Sigmoid colon (tissue), 4 donors: Measurements from ENCODE around the gene MTSS2.

ENCODE experiments used
- EP300 ChIP-seq, 4 donors: sonication (generic); formaldehyde crosslinking; IDR thresholded peaks; one replicate each; pipeline ENCODE4 v1.6.1; 2017; ENCODE audit warnings: antibody characterized with exemption in 4 of 4
- POLR2A ChIP-seq, 2 donors: fragments of 450-650 bp; IDR thresholded peaks; one replicate each; pipeline ENCODE4 v1.6.1; 2016; ENCODE audit warnings: antibody characterized with exemption in 2 of 2, mild to moderate bottlenecking in 2 of 2, moderate library complexity in 2 of 2
- POLR2AphosphoS5 ChIP-seq, 4 donors: sonication (generic); formaldehyde crosslinking; IDR thresholded peaks; one replicate each; pipeline ENCODE4 v1.6.1; 2017; ENCODE audit warnings: antibody characterized with exemption in 4 of 4
- TF ChIP-seq, protein P1 (sequence below), 4 experiments: fragments of 450-650 bp in 3 of 4; fragments of 200-600 bp in 1 of 4; IDR thresholded peaks; one replicate each; pipeline ENCODE4 v1.5.1; 2016 to 2019; ENCODE audit warnings: antibody characterized with exemption in 4 of 4, mild to moderate bottlenecking in 3 of 4, moderate library complexity in 2 of 4

DNA sequence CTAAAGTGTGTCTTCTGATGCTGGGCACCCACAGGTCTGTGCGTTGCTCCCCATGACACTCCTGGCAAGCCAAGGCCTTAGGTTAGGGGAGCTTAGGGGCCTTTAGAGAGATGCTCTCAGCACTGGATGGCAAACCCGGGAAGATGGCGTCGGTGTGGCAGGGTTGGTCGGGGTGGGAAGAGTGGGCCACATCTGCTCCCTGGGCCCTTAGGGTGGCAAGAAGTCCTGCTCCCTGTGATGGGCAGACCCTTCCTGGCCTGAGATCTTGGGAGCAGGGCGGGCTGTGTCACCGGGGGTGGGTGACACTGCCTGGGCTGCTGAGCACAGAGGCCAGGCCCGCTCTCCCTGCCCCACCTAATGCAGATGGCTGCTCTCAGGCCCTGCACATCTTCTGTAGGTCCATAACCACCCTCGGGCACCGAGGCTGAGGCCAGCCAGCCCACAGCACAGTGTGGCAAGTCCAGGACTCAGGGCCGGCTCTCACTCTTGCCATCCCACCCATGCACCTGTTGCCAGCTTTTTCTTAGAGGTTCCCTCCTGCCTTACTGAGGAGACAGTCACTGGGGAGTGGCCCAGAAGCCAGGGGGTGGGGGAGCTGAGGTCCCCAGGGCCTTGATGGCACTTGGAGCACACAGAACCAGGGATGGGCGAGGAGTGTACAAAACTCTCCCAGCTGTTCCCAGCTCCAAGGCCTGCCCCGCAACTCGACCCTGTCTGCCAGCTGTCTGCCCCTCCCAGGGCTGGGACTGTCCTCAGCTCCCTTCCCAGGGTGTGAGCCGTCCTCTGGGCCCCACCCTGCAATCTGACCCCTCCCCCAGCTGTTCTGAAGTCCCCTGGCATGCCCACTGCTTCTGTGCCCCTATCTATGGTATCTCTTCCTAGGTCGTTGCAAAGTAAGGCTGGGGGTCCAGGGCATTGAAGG is 4.4 kb upstream of the MTSS2 start:
- TF ChIP-seq POLR2A (IDR thresholded peaks at IDR 0.05) (no peak), POLR2AphosphoS5 (IDR thresholded peaks at IDR 0.05) (no peak), EP300 (IDR thresholded peaks at IDR 0.05) (no peak)
- TF ChIP-seq, protein P1, sequence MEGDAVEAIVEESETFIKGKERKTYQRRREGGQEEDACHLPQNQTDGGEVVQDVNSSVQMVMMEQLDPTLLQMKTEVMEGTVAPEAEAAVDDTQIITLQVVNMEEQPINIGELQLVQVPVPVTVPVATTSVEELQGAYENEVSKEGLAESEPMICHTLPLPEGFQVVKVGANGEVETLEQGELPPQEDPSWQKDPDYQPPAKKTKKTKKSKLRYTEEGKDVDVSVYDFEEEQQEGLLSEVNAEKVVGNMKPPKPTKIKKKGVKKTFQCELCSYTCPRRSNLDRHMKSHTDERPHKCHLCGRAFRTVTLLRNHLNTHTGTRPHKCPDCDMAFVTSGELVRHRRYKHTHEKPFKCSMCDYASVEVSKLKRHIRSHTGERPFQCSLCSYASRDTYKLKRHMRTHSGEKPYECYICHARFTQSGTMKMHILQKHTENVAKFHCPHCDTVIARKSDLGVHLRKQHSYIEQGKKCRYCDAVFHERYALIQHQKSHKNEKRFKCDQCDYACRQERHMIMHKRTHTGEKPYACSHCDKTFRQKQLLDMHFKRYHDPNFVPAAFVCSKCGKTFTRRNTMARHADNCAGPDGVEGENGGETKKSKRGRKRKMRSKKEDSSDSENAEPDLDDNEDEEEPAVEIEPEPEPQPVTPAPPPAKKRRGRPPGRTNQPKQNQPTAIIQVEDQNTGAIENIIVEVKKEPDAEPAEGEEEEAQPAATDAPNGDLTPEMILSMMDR (IDR thresholded peaks at IDR 0.05), result no peak
